K562 (cell line): ENCODE results near the gene KCNH3. TPM values are rescaled to one million over a fixed set of nuclear protein-coding genes. Genes with fewer than 3 reads are reported as not detected.

Experiments used
- ATAC-seq: fragments of 200-7000 bp; cut with Tn5 transposase; 3 replicates; pipeline ENCODE4 v1.9.1; 2020; ENCODE audit warnings: moderate library complexity
- BruUV-seq: library from RNA; stranded (reverse); fragments of 400-500 nt; replicated peaks from 2 replicates; lab custom pipeline; 2021; lab: Mats Ljungman, UMichigan
- CTCF ChIA-PET: fragments of 300-600 bp; formaldehyde crosslinking; extraction: SDS; loops from one replicate; lab custom pipeline; 2021; ENCODE audit warnings: low intra/inter-chr PET ratio; lab: Yijun Ruan, JAX
- POLR2A ChIA-PET: fragments of 300-600, 350-650 bp; sonication (Branson Sonifier 250); formaldehyde crosslinking; extraction: SDS; loops from one replicate; lab custom pipeline; 2021; ENCODE audit warnings: antibody characterized with exemption, inconsistent platforms; lab: Yijun Ruan, JAX
- DNase-seq, 4 experiments: peaks; one replicate each; pipeline versions ENCODE4 v3.0.0 to v3.0.0-alpha.2; 2011 to 2018; ENCODE audit warnings: low spot score in 3 of 4, mixed read lengths in 3 of 4; ENCODE audit errors: extremely low read depth in 1 of 4
- FAIRE-seq: peaks from 2 replicates; lab custom pipeline; 2011; peaks lifted over from hg19 to GRCh38; lab: Jason Lieb, UNC
- H2AFZ ChIP-seq: 2 replicates; pipeline ENCODE4 v1.6.0; 2011; ENCODE audit warnings: low read depth, low read length, control low read depth, inconsistent platforms
- H3K27ac ChIP-seq: fragments of 200-600 bp; 3 replicates; pipeline ENCODE4 v1.8.0; 2011; ENCODE audit warnings: low read depth, mild to moderate bottlenecking, control low read depth, inconsistent platforms, low read length, moderate library complexity, mixed read lengths; ENCODE audit errors: extremely low read depth
- H3K27me3 ChIP-seq, 2 experiments: fragments of 300-600 bp in 1 of 2; 2 replicates in 1 of 2; 3 replicates in 1 of 2; pipeline versions ENCODE4 v1.6.0 to v1.8.0; 2011; ENCODE audit warnings: inconsistent platforms in 2 of 2, low read length in 2 of 2, mild to moderate bottlenecking in 1 of 2, mixed read lengths in 1 of 2, moderate library complexity in 1 of 2; ENCODE audit not compliant: control insufficient read depth in 2 of 2, insufficient read depth in 2 of 2
- H3K36me3 ChIP-seq: fragments of 300-600 bp; 3 replicates; pipeline ENCODE4 v1.8.0; 2011; ENCODE audit warnings: mild to moderate bottlenecking, low read length, inconsistent platforms; ENCODE audit not compliant: control insufficient read depth, insufficient read depth
- H3K4me1 ChIP-seq, 2 experiments: fragments of 200-600 bp in 1 of 2; replicated peaks in 1 of 2; 2 replicates in 1 of 2; 3 replicates in 1 of 2; pipeline versions ENCODE4 v1.5.1 to v1.8.0; 2011; ENCODE audit warnings: inconsistent platforms in 2 of 2, low read length in 2 of 2, mild to moderate bottlenecking in 1 of 2, mixed read lengths in 1 of 2, moderate library complexity in 1 of 2; ENCODE audit not compliant: control insufficient read depth in 2 of 2, insufficient read depth in 2 of 2
- H3K4me2 ChIP-seq: 2 replicates; pipeline ENCODE4 v1.6.1; 2011; ENCODE audit warnings: low read length, control low read depth, inconsistent platforms, mixed read lengths; ENCODE audit not compliant: insufficient read depth
- H3K4me3 ChIP-seq: fragments of 200-600 bp; sonication (generic), shearing (Covaris generic); 2 replicates; pipeline ENCODE4 v1.5.1; 2016; ENCODE audit warnings: control low read depth, inconsistent platforms
- H3K79me2 ChIP-seq: fragments of 200-600 bp; 3 replicates; pipeline ENCODE4 v1.8.0; 2011; ENCODE audit warnings: low read length, inconsistent platforms; ENCODE audit not compliant: control insufficient read depth, insufficient read depth
- H3K9ac ChIP-seq, 2 experiments: 2 replicates each; pipeline versions ENCODE4 v1.6.0 to v1.6.1; 2011; ENCODE audit warnings: low read depth in 2 of 2, low read length in 2 of 2, control low read depth in 1 of 2, inconsistent platforms in 1 of 2, mild to moderate bottlenecking in 1 of 2, mixed read lengths in 1 of 2; ENCODE audit not compliant: insufficient read depth in 1 of 2
- H3K9me1 ChIP-seq: one replicate; pipeline ENCODE4 v1.6.0; 2011; ENCODE audit warnings: inconsistent platforms, mild to moderate bottlenecking, low read length, moderate library complexity; ENCODE audit not compliant: control insufficient read depth, insufficient read depth
- H3K9me3 ChIP-seq: replicated peaks from 2 replicates; pipeline ENCODE4 v1.5.1; 2011; ENCODE audit warnings: low read depth, low read length, inconsistent platforms; ENCODE audit not compliant: control insufficient read depth, insufficient read depth
- H4K20me1 ChIP-seq: replicated peaks from 2 replicates; pipeline ENCODE4 v1.6.1; 2011; ENCODE audit warnings: low read length, inconsistent platforms, mixed read lengths; ENCODE audit not compliant: control insufficient read depth, insufficient read depth
- CEBPB ChIP-seq: fragments of 450-650 bp; IDR thresholded peaks from 2 replicates; pipeline ENCODE4 v1.6.1; 2016; ENCODE audit warnings: missing genetic modification characterization, missing compliant biosample characterization
- HNRNPUL1 ChIP-seq: fragments of 200-400 bp; formaldehyde crosslinking; IDR thresholded peaks from 2 replicates; pipeline ENCODE4 v1.6.1; 2017; ENCODE audit warnings: low read length
- MXI1 ChIP-seq: IDR thresholded peaks from 2 replicates; pipeline ENCODE4 v1.6.1; 2011; ENCODE audit warnings: low read depth, mild to moderate bottlenecking, improper control_type of control experiment, low read length
- SFPQ ChIP-seq: fragments of 200-400 bp; formaldehyde crosslinking; IDR thresholded peaks from 2 replicates; pipeline ENCODE4 v1.6.1; 2017; ENCODE audit warnings: mild to moderate bottlenecking, low read depth, low read length, moderate library complexity
- STAG1 ChIP-seq: sonication (generic); formaldehyde crosslinking; IDR thresholded peaks from 2 replicates; pipeline ENCODE4 v1.5.0; 2020; ENCODE audit warnings: missing genetic modification reagents, borderline replicate concordance
- TCFL5 ChIP-seq: fragments of 250-450 bp; sonication (Bioruptor Pico); conservative IDR thresholded peaks from 2 replicates; pipeline ENCODE4 v1.6.1; 2021; ENCODE audit warnings: mild to moderate bottlenecking, moderate library complexity, matching md5 sums
- ZNF277 ChIP-seq: fragments of 250-450 bp; sonication (Bioruptor Pico); IDR thresholded peaks from 2 replicates; pipeline ENCODE4 v1.8.0; 2022; ENCODE audit warnings: inconsistent platforms, mild to moderate bottlenecking, moderate library complexity, borderline replicate concordance
- ZNF311 ChIP-seq: fragments of 250-450 bp; sonication (Bioruptor Pico); IDR thresholded peaks from 2 replicates; pipeline ENCODE4 v1.4.0; 2020; ENCODE audit warnings: mild to moderate bottlenecking, moderate library complexity
- WGBS: fragments of 100-300 bp; shearing (Covaris generic); methylation state at CpG from one replicate; pipeline ENCODE4 v1.1.6; 2016; ENCODE audit warnings: low coverage, mixed read lengths; ENCODE audit not compliant: insufficient coverage; ENCODE audit errors: missing lambda C conversion rate; 5-methylcytosine and 5-hydroxymethylcytosine counted together
- in situ Hi-C: fragments of 300-500 bp; cut with MboI; formaldehyde crosslinking; loops from 4 replicates; pipeline ENCODE4 v1.15.0; 2018; ENCODE audit warnings: inconsistent platforms, mixed read lengths
- intact Hi-C: fragments of 100-400 bp; cut with micrococcal nuclease; formaldehyde crosslinking; loops from 2 replicates; pipeline ENCODE4 v1.14.2; 2022
- polyA plus RNA-seq, 8 experiments: library from polyadenylated mRNA; depleted of rRNA in 4 of 8; stranded (reverse) in 5 of 8; unstranded in 3 of 8; fragments of >200 nt; fragmentation: Nextera tagmentation in 2 of 8; fragmentation: Illumina TruSeq in 1 of 8; extraction: Ambion mirVana in 2 of 8; extraction: Trizol in 1 of 8; gene quantifications; 2 replicates each; pipeline versions ENCODE4 v1.2.1 to v1.2.3, GENCODE V29; 2011 to 2014; ENCODE audit warnings: inconsistent platforms in 1 of 8, missing spikeins in 1 of 8
- total RNA-seq, 7 experiments: library from RNA; depleted of rRNA in 6 of 7; stranded (reverse); fragments of >200 nt in 6 of 7; fragmentation: Illumina TruSeq in 2 of 7; extraction: Trizol in 2 of 7; gene quantifications; 2 replicates each; pipeline versions ENCODE4 v1.2.1 to v1.2.3, GENCODE V29; 2011 to 2021; ENCODE audit warnings: low replicate concordance in 1 of 7

Gene KCNH3
- total and polyA plus RNA-seq, 9 of the 15 experiments (the other 6 are each of a cell fraction or from before 2014, with no cell fraction given), result 0.01 to 0.09 TPM; not detected in 7

- POLR2A ChIA-PET, result interaction anchor here (0.6 to 1.0 kb wide), 4 partner anchors 12 to 167 kb away, joined by 3 to 4 read pairs (median 4); no protein-coding TSS in a partner anchor
- no peak overlapping the region for H2AFZ ChIP-seq
- peaks cover 5 to 15% of the 10 kb centered on the region in 2 experiments; a peak in 4 of 5 replicates for H3K4me1 ChIP-seq
- H3K79me2 ChIP-seq, result peaks cover 4% of the 10 kb centered on the region; the same call in 2 of the 3 replicates
- in situ Hi-C loops, result no loop called here
- H3K9ac ChIP-seq, result no peak overlapping the region
- WGBS, result 76% methylated on average over 10 of the region's 13 CpGs
- intact Hi-C loops, result no loop called here
- TF ChIP-seq CEBPB (no peak), TCFL5 (CRISPR knock-in tag) (no peak), STAG1 (CRISPR knock-in tag) (no peak), ZNF277 (CRISPR knock-in tag) (no peak), SFPQ (no peak), MXI1 (no peak), HNRNPUL1 (no peak), ZNF311 (no peak)
- no peak overlapping the region for H3K4me2 ChIP-seq
- no peak for FAIRE-seq
- peaks cover 6% of the 10 kb centered on the region for H3K9me1 ChIP-seq
- BruUV-seq, result no TSS peak
- CTCF ChIA-PET, result no interaction called here
- H3K27me3 ChIP-seq, result no peaks in the 10 kb centered on the region
- no peak for ATAC-seq
- peaks cover 16% of the 10 kb centered on the region; the same call in 1 of the 2 replicates for H4K20me1 ChIP-seq
- DNase-seq, result no peak
- peaks cover 34% of the 10 kb centered on the region; the same call in 1 of the 3 replicates for H3K36me3 ChIP-seq
- no peak overlapping the region for H3K27ac ChIP-seq
- no peaks in the 10 kb centered on the region for H3K9me3 ChIP-seq
- H3K4me3 ChIP-seq, result no peak overlapping the region
Measured at GRCh38 chr12:49578471-49579112, 39.8 kb downstream of the KCNH3 start.
